ENCODE measurements around the gene CACNB3. TPM values are rescaled to one million over a fixed set of nuclear protein-coding genes. Genes with fewer than 3 reads are reported as not detected.

Gene CACNB3
- total and polyA plus RNA-seq, 4 donors, result 8.3 to 33.1 (median 11.1) TPM

- no peak for TF ChIP-seq CTCF (IDR thresholded peaks at IDR 0.05; ENCODE audit: control extremely low read depth, extremely low read depth)
- WGBS, 2 donors, result 92 to 94% methylated on average over 29 of the region's 29 CpGs
- Histone ChIP-seq H3K4me3 (no peak overlapping the region), H3K36me3 (ENCODE audit: control insufficient read depth in 4 of 4, insufficient read depth in 4 of 4, low read length in 4 of 4) (peaks cover 18 to 51% (median 21%) of the 10 kb centered on the region in 4 donors), H3K27ac (ENCODE audit: low read depth in 1 of 2, low read length in 1 of 2) (no peak overlapping the region), H3K9ac (ENCODE audit: insufficient read depth in 1 of 2, low read length in 2 of 2) (no peak overlapping the region), H3K27me3 (ENCODE audit: control insufficient read depth in 3 of 3, insufficient read depth in 3 of 3, low read length in 2 of 3) (no peaks in the 10 kb centered on the region), H3K4me1 (ENCODE audit: control insufficient read depth in 5 of 5, insufficient read depth in 5 of 5, low read length in 5 of 5) (peaks cover 0 to 8% (median 0%) of the 10 kb centered on the region in 5 donors), H3K9me3 (ENCODE audit: control insufficient read depth in 4 of 4, insufficient read depth in 3 of 4, low read length in 3 of 4) (peaks cover 0 to 2% (median 0%) of the 10 kb centered on the region in 4 donors)
- ATAC-seq (ENCODE audit: insufficient read depth, low FRiP score) (no peak), DNase-seq (no peak)
Measured at GRCh38 chr12:48775991-48776649, 42.2 kb upstream of the CACNB3 start.

GRCh38 chr12:48776956-48777355 lies 41.3 kb upstream of the CACNB3 start:
- peaks cover 0 to 2% (median 0%) of the 10 kb centered on the region in 4 donors for H3K9me3 ChIP-seq (ENCODE audit: control insufficient read depth in 4 of 4, insufficient read depth in 3 of 4, low read length in 3 of 4)
- TF ChIP-seq CTCF (IDR thresholded peaks at IDR 0.05; ENCODE audit: control extremely low read depth, extremely low read depth), result no peak
- 96 to 99% methylated on average over 6 of the region's 6 CpGs for WGBS, 2 donors
- DNase-seq (no peak), ATAC-seq (ENCODE audit: insufficient read depth, low FRiP score) (no peak)
- H3K36me3 ChIP-seq (ENCODE audit: control insufficient read depth in 4 of 4, insufficient read depth in 4 of 4, low read length in 4 of 4), result peaks cover 13 to 44% (median 14%) of the 10 kb centered on the region in 4 donors
- H3K4me1 ChIP-seq (ENCODE audit: control insufficient read depth in 5 of 5, insufficient read depth in 5 of 5, low read length in 5 of 5), result peaks cover 0 to 12% (median 0%) of the 10 kb centered on the region in 5 donors
- no peaks in the 10 kb centered on the region for H3K27me3 ChIP-seq (ENCODE audit: control insufficient read depth in 3 of 3, insufficient read depth in 3 of 3, low read length in 2 of 3)
- no peak overlapping the region for H3K4me3 ChIP-seq
- H3K27ac ChIP-seq (ENCODE audit: low read depth in 1 of 2, low read length in 1 of 2), result no peak overlapping the region
- H3K9ac ChIP-seq (ENCODE audit: insufficient read depth in 1 of 2, low read length in 2 of 2), result no peak overlapping the region

DNA sequence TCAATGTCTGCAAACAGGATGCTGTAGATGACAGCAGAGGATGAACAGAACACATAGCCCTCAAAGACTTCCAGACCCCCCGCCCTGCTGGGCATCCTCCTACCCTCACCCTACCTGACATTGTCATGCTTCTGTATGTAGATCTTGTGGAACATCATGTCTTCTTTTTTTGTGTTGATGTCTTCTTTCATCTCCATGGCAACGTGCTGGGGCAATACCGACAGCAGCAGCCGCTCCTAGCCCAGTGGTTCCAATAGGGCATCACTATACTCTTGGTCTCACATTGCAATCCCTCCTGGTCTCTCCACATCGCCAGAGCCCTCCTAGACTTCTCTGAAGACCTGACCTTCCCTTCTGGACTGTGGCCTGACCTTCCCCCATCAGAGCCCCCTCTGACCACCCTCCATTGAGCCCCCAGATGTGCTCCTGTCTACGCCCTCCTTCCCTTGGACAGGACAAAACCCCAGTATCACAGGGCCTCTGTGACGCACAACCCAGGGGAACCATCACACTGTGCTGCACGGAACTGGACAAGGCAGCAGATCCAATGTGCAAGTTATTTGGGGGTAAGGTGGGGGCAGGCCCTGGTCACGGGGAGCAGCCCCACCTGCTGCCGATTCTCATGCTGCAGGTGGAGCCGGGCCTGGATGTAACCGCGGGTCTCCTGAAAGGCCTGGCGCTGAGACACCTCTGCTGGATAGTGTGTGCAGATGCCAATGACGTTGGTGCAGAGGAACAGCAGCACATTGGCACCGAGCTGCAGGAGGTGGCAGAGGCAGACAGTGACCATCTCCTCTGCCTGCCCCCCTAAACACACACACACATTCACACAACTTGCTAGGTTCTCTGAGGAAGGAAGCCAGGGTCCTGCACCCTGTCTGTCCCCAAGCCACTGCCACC lies 40.5 kb upstream of the CACNB3 start:
- DNase-seq (no peak), ATAC-seq (ENCODE audit: insufficient read depth, low FRiP score) (no peak)
- no peak overlapping the region for H3K4me3 ChIP-seq
- H3K27ac ChIP-seq (ENCODE audit: low read depth in 1 of 2, low read length in 1 of 2), result no peak overlapping the region
- H3K36me3 ChIP-seq (ENCODE audit: control insufficient read depth in 4 of 4, insufficient read depth in 4 of 4, low read length in 4 of 4), result peaks cover 7 to 42% (median 8%) of the 10 kb centered on the region in 4 donors
- no peak overlapping the region for H3K9ac ChIP-seq (ENCODE audit: insufficient read depth in 1 of 2, low read length in 2 of 2)
- H3K4me1 ChIP-seq (ENCODE audit: control insufficient read depth in 5 of 5, insufficient read depth in 5 of 5, low read length in 5 of 5), result peaks cover 0 to 13% (median 0%) of the 10 kb centered on the region in 5 donors
- H3K27me3 ChIP-seq (ENCODE audit: control insufficient read depth in 3 of 3, insufficient read depth in 3 of 3, low read length in 2 of 3), result no peaks in the 10 kb centered on the region
- WGBS, 2 donors, result 92 to 94% methylated on average over 16 of the region's 16 CpGs
- TF ChIP-seq CTCF (IDR thresholded peaks at IDR 0.05; ENCODE audit: control extremely low read depth, extremely low read depth), result no peak
- H3K9me3 ChIP-seq (ENCODE audit: control insufficient read depth in 4 of 4, insufficient read depth in 3 of 4, low read length in 3 of 4), result peaks cover 0 to 2% (median 0%) of the 10 kb centered on the region in 4 donors

Measured in lung (tissue), 12 donors.